Loucy (cell line): ENCODE results near the gene XXYLT1.

ENCODE experiments used
- H2AFZ ChIP-seq: fragments of 200-600 bp; sonication (generic); 2 replicates; pipeline ENCODE4 v1.6.0; 2016; ENCODE audit warnings: antibody characterized with exemption, mild to moderate bottlenecking, low read length, moderate library complexity
- H3F3A ChIP-seq: fragments of 200-600 bp; 2 replicates; pipeline ENCODE4 v1.6.0; 2016; ENCODE audit warnings: antibody characterized with exemption, low read depth, mild to moderate bottlenecking
- H3K27me3 ChIP-seq: fragments of 200-600 bp; sonication (generic); 2 replicates; pipeline ENCODE4 v1.6.1; 2014; ENCODE audit warnings: low read length, mild to moderate bottlenecking; ENCODE audit not compliant: insufficient read depth, poor library complexity, severe bottlenecking
- H3K36me3 ChIP-seq: fragments of 200-600 bp; sonication (generic); 2 replicates; pipeline ENCODE4 v1.6.1; 2016; ENCODE audit warnings: low read length; ENCODE audit not compliant: insufficient read depth
- H3K4me1 ChIP-seq: fragments of 200-600 bp; sonication (generic); 2 replicates; pipeline ENCODE4 v1.5.1; 2014; ENCODE audit warnings: low read length, mild to moderate bottlenecking; ENCODE audit not compliant: insufficient read depth, poor library complexity, severe bottlenecking
- H3K4me2 ChIP-seq: fragments of 200-600 bp; sonication (generic); 2 replicates; pipeline ENCODE4 v1.6.0; 2014; ENCODE audit warnings: antibody characterized with exemption, low read length, low read depth, mild to moderate bottlenecking; ENCODE audit not compliant: poor library complexity, severe bottlenecking
- H3K4me3 ChIP-seq: fragments of 200-600 bp; sonication (generic); 2 replicates; pipeline ENCODE4 v1.5.1; 2014; ENCODE audit warnings: low read length, mild to moderate bottlenecking, mixed read lengths; ENCODE audit not compliant: poor library complexity, severe bottlenecking
- H3K79me2 ChIP-seq: fragments of 200-600 bp; sonication (generic); 2 replicates; pipeline ENCODE4 v1.6.1; 2014; ENCODE audit warnings: low read length; ENCODE audit not compliant: insufficient read depth
- H3K9ac ChIP-seq: fragments of 200-600 bp; sonication (generic); 2 replicates; pipeline ENCODE4 v1.6.0; 2014; ENCODE audit warnings: mild to moderate bottlenecking, low read depth, low read length, moderate library complexity; ENCODE audit not compliant: poor library complexity, severe bottlenecking
- H3K9me2 ChIP-seq: fragments of 200-600 bp; sonication (generic); replicated peaks from 2 replicates; pipeline ENCODE4 v1.6.1; 2016; ENCODE audit warnings: low read depth, low read length, mixed read lengths
- H3K9me3 ChIP-seq: fragments of 200-600 bp; sonication (generic); 2 replicates; pipeline ENCODE4 v1.6.1; 2014; ENCODE audit warnings: mild to moderate bottlenecking, antibody characterized with exemption, low read length, low read depth; ENCODE audit not compliant: insufficient read depth
- H4K20me1 ChIP-seq: fragments of 200-600 bp; sonication (generic); 2 replicates; pipeline ENCODE4 v1.6.0; 2014; ENCODE audit warnings: antibody characterized with exemption, low read length, mild to moderate bottlenecking; ENCODE audit not compliant: insufficient read depth, poor library complexity, severe bottlenecking
- CTCF ChIP-seq: fragments of 200-600 bp; sonication (generic); conservative IDR thresholded peaks from 2 replicates; pipeline ENCODE4 v1.5.1; 2014; ENCODE audit warnings: mild to moderate bottlenecking, antibody characterized with exemption, low read length
- EZH2phosphoT487 ChIP-seq: fragments of 200-600 bp; IDR thresholded peaks from 2 replicates; pipeline ENCODE4 v1.6.1; 2018; ENCODE audit warnings: antibody characterized with exemption, mild to moderate bottlenecking, moderate library complexity, borderline replicate concordance

The XXYLT1 gene

GRCh38 chr3:195135917-195136316 lies 135.0 kb downstream of the XXYLT1 start:
- H3K4me2 ChIP-seq, result peak overlapping the region; percentile 36

GRCh38 chr3:195134431-195134830 lies 136.5 kb downstream of the XXYLT1 start:
- Histone ChIP-seq H3K79me2 (peaks cover 57% of the 10 kb centered on the region; the same call in 1 of the 2 replicates), H3K27me3 (no peaks in the 10 kb centered on the region), H3F3A (0 out of 2 replicates have a peak, but pooled peaks cover under 1% of the 10 kb centered on the region), H3K4me2 (no peak overlapping the region), H3K4me1 (peaks cover 34% of the 10 kb centered on the region), H2AFZ (no peak overlapping the region), H3K9me3 (no peaks in the 10 kb centered on the region), H3K4me3 (no peak overlapping the region), H3K9ac (no peak overlapping the region), H3K36me3 (peaks cover 42% of the 10 kb centered on the region; the same call in 1 of the 2 replicates), H4K20me1 (no peaks in the 10 kb centered on the region), H3K9me2 (no peaks in the 10 kb centered on the region)
- TF ChIP-seq CTCF, result no peak
- TF ChIP-seq EZH2phosphoT487, result no peak

More at GRCh38 chr3:195135917-195136316, 135.0 kb downstream of the XXYLT1 start:
- no peaks in the 10 kb centered on the region for H3F3A ChIP-seq
- no peaks in the 10 kb centered on the region for H3K27me3 ChIP-seq
- H3K4me3 ChIP-seq, result no peak overlapping the region
- no peak for TF ChIP-seq CTCF
- no peak for TF ChIP-seq EZH2phosphoT487
- H3K4me1 ChIP-seq, result peaks cover 25% of the 10 kb centered on the region
- H4K20me1 ChIP-seq, result no peaks in the 10 kb centered on the region
- H2AFZ ChIP-seq, result no peak overlapping the region
- peaks cover 4% of the 10 kb centered on the region; the same call in 1 of the 2 replicates for H3K9me3 ChIP-seq
- no peaks in the 10 kb centered on the region for H3K9me2 ChIP-seq
- H3K36me3 ChIP-seq, result peaks cover 53% of the 10 kb centered on the region
- peaks cover 53% of the 10 kb centered on the region; the same call in 1 of the 2 replicates for H3K79me2 ChIP-seq
- no peak overlapping the region for H3K9ac ChIP-seq

- Histone ChIP-seq H2AFZ (no peak overlapping the region), H3K9me2 (no peaks in the 10 kb centered on the region), H3K36me3 (peaks cover 42% of the 10 kb centered on the region; the same call in 1 of the 2 replicates), H4K20me1 (no peaks in the 10 kb centered on the region), H3K79me2 (peaks cover 55% of the 10 kb centered on the region; the same call in 1 of the 2 replicates), H3K4me3 (no peak overlapping the region), H3K9ac (no peak overlapping the region), H3F3A (0 out of 2 replicates have a peak, but pooled peaks cover 3% of the 10 kb centered on the region), H3K4me2 (no peak overlapping the region), H3K27me3 (no peaks in the 10 kb centered on the region), H3K4me1 (peaks cover 39% of the 10 kb centered on the region), H3K9me3 (no peaks in the 10 kb centered on the region)
- no peak for TF ChIP-seq EZH2phosphoT487
- TF ChIP-seq CTCF, result no peak
Observed at GRCh38 chr3:195133462-195133861, 137.5 kb downstream of the XXYLT1 start.
